Hippocampal formation (tissue), 2 donors: ENCODE measurements around the gene SIX3.

Source experiments
- DNase-seq, 2 donors: peaks; one replicate each; lab custom pipeline; 2025; lab: John Stamatoyannopoulos, UW

SIX3 gene

DNA sequence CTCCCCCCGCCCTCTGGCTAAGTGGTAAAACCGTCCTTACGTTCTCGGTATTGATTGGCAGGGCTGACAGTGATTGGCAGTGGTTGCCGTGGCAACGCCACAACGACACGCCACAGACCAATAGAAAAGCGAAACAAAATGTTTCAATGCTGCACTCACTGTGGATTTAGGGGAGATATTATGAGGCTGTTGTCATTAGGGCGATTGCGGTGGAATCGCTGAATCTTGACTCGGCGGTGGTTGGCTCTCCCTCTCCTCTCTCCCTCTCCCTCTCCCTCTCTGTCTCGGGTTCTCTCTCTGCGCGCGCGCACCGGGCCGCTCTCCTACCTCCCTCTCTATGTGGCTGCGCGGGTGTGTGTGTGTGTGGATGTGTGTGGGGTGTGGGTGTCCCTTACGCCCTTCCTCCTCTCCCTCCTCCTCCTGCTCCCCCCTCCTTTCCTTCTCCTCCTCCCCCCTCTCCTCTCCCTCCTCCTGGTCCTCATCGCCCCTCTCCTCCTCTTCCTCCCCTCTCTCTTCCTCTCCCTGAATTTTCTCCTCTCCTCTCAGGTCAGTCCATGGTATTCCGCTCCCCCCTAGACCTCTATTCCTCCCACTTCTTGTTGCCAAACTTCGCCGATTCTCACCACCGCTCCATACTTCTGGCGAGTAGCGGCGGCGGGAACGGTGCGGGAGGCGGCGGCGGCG lies at the start of gene SIX3:
Gene SIX3, plus strand, starts transcription at position 152 of the 684 bp plus-strand sequence. Its CDS starts 403 bp downstream, at position 555.
- no peak for DNase-seq

DNA sequence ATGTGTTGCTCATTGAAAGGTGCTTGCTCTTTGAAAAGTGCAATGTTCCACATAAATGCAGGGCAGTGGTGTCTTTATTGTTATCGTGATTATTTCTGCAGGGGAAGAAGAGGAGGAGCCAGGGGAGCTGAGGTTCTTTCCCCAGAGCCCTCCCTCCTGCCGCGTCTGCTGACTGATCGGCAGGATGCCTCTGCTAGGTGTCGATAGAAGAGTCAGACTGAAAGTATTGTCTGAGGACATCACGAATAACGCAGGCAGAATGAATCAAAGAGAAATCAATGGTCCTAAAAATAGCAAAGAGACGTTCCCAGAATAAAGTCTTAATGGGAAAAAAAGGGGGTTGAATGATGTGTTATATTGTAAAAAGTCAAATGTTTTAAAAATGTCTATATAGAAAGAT lies 47.4 kb upstream of the SIX3 start:
- no peak for DNase-seq

DNA sequence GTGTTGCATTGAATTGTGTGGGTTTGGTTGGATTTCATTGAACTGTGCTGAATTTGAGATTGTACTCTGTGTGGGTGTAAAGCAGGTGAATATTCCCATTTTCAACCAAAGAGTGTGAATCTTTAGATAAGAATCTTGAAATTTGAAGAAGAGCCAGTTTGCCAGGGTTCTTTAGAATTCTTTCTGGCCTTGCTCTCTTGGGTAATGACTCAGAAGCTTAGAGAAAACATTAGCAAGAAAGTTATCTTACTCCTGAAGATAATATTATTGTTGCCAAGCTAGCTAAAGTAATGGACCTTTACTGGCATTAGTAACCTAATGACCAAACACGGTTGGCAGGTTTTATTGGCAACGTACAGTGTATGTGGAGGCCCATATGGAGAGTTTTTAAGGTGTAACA lies 46.4 kb upstream of the SIX3 start:
- no peak for DNase-seq

DNA sequence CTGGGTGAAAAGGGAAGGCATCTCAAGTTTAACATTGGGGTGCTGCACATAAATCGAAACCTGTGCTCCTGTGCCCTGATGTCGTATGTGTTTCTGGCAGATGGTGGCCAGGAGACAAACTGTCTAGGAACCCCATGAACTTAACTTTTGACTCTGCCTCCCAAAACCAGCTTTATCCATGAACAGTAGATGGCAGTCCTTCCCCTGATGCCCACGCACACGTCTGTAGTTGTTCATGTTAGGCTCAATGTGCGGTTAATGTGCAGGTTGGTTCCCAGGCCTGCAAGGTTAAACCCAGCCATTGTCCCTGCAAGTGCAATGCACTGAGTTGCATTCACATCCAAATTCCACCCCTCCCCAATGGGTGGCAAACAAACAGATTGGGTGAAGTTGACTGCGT lies 44.1 kb upstream of the SIX3 start:
- no peak for DNase-seq

DNA sequence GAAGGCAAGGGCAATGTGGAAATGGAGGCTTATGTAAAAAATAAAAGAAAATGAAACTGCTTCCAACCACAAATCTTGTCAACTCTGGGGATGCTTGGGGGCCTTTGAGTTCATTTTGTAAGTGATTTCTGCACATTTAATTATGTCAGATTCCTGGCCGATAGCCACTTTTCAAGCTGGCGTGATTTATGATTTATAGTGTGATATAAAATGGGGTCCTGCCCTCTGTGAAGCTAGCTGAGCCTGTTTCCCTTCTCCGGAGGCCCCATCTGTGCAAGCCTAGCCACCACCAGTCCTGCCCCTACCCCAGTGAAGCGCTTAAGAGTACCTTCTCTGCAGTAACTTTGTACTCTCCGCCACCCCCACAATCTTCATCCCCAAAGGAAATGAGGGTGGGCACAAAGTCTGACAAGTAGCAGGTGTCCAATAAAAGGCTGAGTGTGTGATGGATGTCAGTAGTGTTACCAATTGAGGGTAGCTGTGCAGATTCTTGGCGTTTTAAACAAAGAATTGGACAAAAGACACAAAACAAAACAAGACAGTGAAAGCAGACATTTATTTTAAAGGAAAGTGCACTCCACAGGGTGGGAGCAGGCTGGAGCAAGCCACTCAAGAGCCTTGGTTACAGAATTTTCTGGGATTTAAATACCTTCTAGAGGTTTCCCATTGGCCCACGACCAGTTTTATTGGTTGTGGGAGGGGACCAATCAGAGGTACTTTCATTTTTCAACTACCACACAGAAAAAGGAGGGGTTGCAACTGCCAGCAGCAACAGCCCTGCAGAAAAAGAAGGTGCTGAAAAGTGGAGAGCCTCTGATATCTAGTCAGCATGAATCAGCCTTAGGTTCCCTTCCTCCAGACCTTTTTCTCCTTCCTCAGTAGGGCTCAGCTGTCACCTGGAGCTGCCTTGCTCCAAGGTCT lies 39.0 kb upstream of the SIX3 start:
- no peak for DNase-seq

DNA sequence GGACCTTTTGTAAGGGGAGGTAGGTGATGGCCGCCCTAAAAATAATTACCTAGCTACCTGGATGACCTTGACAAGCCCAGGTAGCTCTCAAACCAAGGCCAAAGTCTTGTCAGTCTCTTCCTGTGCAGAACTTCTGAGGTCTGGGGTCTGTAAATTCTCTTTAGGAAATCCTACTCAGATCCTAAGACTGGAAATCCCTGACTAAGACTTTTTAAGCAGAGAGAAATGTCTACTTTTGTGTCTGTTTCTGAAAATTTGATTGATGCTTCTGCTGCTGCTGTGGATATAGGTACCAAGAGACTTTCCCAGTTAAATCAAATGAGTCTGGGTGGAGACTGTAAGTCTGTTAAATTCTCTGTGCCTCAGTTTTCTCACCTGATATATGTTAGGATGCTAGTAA lies 36.9 kb upstream of the SIX3 start:
- DNase-seq: no peak

DNA sequence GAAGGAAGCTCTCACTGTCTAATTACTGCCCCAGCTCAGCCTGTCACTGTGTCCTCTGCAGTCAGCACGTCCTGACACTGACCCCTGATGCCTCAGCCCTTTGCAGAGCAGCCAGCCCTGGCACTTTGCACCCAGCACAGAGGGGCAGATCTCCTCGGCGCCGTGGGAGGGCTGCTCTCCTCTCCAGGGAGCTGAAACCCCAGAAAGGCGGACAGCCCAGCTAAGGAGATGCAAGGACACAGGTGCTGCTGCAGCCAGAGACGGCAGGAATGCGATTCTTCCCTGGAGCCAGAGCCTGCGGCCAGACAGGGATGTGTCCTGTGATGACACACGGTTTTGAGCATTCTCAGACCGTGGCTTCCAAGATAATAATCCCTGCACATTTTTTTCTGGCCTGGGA lies 34.5 kb upstream of the SIX3 start:
- no peak for DNase-seq

DNA sequence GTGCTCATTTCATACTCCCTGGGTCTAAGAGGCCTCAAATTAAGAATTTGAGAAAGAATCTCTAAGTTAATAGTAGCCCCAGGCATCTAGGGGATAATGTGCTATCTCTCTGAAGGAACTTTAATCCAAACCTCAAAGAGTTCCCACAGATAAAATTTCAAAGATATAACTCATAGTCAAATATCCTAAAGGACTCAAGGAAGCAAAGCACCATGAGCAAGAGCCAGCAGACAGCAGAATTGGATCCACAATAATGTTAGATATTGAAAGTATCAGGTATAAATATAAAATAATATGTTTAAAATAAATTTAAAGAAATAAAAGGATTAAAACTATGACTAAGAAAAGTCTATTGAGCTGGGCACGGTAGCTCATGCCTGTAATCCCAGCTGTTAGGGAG lies 31.7 kb upstream of the SIX3 start:
- no peak for DNase-seq

DNA sequence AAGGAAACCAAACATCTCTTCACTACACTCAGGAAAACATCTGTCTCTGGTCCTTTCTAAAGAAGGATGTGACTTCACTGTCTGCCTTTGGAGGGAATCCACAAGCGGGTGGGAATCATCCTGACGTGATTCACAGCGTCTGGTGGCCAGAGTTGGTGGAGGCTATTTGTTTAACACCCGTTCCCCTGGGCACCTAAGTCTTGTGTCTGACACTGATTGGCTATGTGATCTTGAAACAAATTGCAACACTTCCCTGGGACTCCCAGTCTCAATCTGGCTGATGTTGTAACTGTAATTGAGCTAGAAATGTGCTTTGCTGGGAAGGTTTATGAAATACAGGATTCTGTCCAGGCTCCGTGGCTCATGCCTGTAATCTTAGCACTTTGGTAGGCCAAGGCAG lies 28.8 kb upstream of the SIX3 start:
- no peak for DNase-seq

DNA sequence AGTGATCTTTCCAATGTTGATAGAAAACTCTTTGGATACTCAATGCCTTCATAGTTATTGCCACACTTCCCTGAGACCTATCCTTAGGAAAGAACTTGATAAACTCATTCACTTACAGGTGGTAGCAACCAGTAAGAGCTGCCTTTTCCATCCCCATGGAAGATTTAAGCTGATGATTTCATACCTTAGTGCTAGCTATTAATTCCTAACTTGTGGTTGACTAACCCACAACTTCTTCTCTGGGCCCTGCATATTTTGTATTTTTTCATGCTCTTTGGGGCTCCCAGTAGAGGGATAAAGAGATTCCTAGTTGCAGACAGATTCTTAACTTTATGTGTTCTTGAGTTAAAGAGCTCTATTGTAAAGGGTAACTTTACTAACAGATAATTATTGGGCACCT lies 25.2 kb upstream of the SIX3 start:
- DNase-seq: no peak

DNA sequence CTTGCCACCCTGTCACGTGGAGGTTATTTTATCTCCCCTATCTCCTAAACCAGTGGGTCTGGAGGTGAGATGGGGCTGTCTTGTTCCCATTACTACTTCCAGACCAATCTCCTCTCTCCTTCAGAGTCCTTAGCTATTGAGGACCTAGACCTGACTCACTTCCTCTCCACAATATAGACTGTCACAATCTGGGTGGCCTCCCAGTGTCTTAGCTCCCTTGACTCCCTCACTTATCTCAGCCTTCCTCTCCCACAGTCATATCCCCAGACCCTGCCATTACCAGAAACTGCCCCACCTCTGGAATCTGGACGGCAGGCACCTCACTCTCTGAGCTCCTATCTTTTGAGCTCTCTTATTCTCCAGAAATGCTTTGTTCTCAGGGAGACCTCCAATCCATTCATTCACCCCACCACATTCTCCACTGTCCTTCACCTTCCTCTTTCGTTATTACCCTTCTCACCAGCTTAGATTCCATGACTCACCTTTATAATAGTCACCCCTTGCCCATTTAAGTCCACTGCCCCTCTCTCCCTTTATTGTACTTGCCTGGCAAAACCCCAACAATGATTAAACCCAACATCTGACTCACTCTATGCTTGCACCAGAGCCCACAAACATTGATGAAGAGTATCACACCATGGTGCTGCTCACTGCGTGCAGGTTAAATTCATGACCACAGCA lies 23.3 kb upstream of the SIX3 start:
- no peak for DNase-seq

DNA sequence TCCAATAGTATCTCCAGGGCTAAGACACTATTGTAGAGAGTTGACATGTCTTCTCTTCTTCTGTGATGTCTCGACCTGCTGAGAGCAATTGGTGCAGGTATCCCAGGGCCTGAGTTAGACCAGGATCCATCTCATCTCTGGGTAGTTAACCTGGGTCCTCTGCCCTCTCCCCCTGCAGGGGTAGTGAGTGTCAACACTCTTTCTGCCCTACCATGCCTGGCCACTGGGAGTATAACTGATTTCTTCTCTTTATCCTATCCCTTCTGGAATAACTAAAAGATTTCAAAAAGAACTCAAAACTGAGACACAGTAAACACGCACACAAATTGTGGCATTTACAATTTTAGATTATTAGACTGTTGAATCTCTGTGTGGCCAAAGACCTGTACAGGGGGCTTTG lies 20.8 kb upstream of the SIX3 start:
- DNase-seq: no peak

DNA sequence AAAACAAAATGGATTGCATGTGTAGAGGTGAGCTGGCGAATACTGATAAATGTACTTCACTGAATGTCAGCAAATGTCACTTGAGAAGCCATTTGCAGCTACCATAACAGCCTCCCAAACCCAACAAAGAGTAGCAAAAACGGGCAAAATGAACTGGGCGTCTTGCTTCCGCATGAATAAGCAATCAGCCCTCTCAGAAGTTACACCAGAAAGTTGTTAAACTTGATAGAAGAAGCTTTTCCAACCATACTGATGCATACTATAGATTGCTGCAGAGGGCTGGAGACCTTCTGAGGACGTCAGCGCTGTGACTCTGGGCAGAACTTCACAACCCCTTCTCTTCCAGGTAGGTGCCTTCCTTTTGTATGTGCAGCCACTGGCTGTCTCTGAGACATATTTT lies 18.7 kb upstream of the SIX3 start:
- DNase-seq: no peak

DNA sequence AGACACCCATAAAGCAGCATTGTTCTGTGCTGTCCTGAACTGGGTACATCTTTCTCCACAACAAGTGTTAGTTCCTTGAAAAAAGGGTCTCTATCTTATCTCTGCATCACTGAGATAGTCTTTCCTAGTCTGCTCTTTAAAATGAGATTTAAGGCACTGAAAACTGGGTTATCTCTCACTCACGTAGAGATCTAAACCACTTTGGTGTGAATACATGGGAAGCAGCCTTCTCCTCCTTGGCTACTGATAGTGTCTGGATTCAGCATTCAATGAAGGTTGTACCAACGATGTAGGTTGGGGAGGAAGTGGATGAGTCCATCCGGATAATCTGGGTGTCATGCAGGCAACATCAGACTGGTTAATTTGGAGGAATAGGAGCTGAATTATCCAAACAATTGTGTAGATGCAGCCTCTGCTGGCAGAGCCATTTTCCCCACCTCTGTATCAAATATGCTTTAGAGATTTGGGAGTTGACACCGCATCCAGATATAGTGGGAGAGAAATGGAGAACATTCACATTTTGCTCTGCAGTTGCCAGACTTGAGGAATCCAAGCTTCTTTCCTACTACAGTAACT lies 15.9 kb upstream of the SIX3 start:
- DNase-seq: no peak

DNA sequence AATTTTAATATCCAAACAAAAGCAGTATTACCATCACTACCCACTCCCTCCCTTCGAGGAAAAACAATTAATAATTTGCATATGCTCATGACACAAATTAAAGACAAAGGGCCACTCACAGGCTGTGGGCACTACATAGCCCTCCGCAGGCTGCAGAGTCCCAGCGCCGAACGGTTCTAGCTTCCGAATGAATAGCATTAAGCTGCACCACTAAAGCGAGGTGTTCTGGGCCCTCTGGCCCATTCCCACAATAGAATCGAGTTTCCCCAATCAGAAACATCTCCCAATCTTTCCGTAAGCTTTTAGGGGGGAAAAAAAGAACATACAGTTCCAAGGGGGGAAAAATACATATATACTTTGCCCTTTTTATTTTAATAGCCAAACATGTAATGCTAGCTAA lies 14.5 kb upstream of the SIX3 start:
- DNase-seq: no peak

DNA sequence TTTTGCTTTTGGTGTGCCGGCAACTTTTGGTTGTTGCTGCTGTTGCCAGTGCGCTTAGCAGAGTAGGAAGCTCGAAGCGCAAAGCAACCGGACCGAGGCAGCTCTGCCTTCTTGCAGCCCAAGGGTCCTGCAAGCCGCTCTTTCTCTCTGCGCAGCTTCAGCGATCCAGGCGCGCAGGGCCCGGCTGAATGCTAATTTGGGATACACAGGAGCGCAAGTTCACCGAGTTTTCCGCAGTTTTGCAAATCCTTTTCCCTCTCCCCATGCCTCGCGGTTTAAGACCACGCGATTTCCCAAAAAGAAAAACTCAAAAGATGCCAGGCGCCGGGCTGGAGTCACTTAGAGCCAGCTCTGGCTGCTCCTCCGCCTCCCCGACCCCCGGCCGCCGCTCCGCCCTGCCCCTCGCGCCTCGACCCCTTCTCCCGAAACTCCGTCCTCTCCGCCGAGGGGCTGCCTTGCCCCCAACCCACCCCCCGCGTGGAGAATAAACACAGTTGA lies 13.5 kb upstream of the SIX3 start:
- DNase-seq: no peak

DNA sequence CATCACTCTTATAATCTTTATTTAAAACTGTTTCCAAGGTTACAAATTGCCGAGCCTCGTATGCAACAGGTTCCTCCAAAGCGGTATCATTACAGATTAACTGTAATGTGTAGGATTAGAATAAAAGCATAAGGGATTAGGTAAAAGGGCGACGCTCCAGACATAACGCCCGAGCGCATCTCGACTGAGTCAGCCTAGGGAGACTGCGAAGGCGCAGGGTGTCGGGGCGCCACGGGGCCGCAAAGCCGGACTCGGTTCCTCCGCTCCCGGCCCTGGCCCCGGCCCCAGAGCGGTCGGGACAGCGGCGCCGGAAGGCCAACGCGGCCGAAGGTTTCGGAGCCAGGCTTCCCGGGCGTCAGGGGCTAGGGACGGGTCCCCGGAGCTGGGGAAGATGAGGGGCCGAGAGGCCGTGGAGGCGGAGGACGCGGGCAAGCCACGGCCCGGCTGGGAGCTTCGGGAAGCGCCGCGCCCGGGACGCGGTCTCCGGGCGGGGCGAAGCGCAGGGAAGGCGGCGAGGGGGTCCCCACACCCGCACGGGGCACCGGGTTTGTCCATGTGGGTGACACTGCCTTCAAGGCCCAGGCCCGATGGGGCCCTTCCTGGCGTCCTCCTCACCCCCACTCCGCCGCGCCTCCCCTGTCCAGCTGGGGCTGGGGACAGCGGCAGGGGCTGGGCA lies 12.9 kb upstream of the SIX3 start:
- no peak for DNase-seq

DNA sequence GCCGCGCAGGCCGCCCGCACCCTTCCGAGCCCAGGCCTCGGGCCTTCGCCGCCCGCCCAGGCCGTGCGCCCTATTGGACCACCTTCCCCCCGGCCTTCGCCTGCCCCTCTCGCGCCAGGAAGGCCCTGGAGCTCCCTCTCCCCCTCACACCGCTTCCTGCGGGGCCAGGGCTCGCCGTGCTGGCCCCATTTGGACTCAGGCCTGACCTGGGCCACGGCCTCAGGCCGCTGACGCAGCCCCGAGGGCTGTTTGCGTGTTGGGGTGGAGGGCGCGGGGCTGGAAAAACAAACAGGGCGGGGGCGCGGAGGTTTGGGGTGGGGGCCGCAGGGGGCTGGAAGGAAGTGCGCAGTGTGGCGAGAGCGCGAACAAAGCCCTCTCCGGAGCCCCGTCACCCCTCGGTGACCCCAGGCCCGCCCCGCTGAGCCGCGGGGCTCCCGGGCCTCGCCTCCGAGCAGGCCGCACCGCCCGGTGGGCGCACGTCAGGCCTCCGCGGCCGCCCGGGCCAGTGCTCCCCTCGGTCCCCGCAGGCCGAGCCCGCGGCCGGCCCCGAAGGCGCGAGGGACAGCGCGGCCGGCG lies 12.3 kb upstream of the SIX3 start:
- no peak for DNase-seq

DNA sequence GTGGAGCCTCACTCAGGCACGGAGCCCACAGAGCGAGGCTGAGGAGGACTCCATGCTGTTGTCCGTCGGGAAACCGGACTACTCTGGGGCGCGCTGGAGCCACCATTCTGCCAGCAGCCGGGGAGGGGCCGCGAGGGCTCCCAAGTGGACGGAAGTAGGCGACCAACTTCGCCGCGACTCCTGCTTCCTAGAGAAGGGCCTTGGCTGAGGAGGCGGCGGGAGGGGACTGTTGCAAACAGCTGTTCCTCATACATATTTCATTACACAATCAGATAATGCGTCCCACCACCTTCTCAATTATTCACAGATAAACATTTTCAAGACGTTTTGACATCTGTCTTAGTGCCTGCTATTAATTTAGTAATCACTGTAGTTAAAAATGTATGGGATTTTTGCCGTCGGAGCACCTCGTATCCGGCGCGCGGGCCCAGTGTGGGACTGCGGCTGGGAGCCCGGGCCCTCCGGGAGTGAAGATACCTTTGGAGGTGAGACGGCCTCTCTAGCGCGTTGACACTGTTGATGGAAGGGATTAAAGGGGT lies 11.7 kb upstream of the SIX3 start:
- DNase-seq: no peak

DNA sequence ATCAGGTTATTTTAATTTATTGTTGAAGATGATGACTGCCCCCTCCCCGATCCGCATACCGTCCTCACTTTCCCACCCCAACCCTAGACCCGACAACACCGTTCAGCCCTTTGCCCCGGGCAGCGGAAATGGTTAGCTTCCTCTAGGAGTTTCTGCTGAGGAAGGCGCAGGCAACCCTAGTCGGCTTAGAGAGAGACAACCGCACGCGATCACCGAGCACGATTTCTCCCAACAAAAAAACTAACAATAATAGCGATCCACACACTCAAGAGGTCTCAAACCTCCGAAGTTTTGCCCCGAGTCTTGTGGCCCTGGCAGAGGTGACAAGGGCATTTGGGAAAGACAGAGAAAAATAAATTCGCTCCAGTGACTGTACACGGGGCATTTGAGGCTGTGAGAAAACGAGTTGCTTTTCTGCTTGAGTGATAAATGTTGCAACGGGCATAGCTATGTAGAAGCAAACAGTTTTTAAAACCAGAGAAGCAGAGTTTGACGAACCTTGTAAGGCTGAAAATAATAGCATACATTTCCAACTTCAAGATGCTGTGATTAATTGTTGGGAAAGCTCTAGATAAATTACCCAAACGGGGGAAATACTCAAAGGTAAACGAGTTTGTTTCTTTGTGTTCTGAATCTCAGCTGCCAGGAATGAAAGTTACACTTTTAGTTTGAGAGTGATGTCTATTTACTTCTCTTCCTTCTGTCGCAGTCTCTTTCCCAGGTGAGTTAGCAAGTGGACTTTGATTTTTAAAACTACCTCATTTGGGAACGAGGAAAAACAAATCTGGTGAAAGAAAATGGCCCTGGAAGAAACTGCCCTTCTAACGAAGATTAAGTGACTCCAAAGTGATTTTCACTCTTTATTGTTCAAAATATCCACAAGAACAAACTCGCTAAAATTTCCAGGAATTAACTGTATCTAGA lies 11.0 kb upstream of the SIX3 start:
- no peak for DNase-seq
